ENCODE measurements around the gene MRPL24.
A peak's percentile ranks its signal among the peaks of the same experiment; 100 is the strongest.
"Not testable (repeated sequence)": the region's sequence is repeated elsewhere in the genome, so short reads cannot be mapped to it uniquely, and the experiment has no call there.

Gene MRPL24

GRCh38 chr1:156740741-156741480 is at the start of gene MRPL24:
Gene MRPL24, minus strand, starts transcription at chr1:156741088. Its CDS starts 2,384 bp downstream, at chr1:156738704.
- peak; percentile 99 for DNase-seq

GRCh38 chr1:156789621-156790318 is 48.9 kb upstream of the MRPL24 start:
- no peak for DNase-seq

- no peak for DNase-seq
Measured at GRCh38 chr1:156788136-156788535, 47.2 kb upstream of the MRPL24 start.

- DNase-seq = no peak
Measured at GRCh38 chr1:156786640-156787039, 45.8 kb upstream of the MRPL24 start.

GRCh38 chr1:156785458-156785857 is 44.6 kb upstream of the MRPL24 start:
- no peak for DNase-seq

GRCh38 chr1:156781585-156782186 is 40.8 kb upstream of the MRPL24 start:
- DNase-seq = no peak

GRCh38 chr1:156777573-156777972 is 36.7 kb upstream of the MRPL24 start:
- DNase-seq = no peak

- no peak for DNase-seq
Measured at GRCh38 chr1:156776942-156777341, 36.1 kb upstream of the MRPL24 start.

GRCh38 chr1:156775799-156776198 is 34.9 kb upstream of the MRPL24 start:
- no peak for DNase-seq

GRCh38 chr1:156773607-156774006 is 32.7 kb upstream of the MRPL24 start:
- DNase-seq = no peak

GRCh38 chr1:156772728-156773497 is 32.0 kb upstream of the MRPL24 start:
- DNase-seq = no peak

- DNase-seq = no peak
Measured at GRCh38 chr1:156772222-156772621, 31.3 kb upstream of the MRPL24 start.

- DNase-seq = no peak
Measured at GRCh38 chr1:156768610-156769295, 27.9 kb upstream of the MRPL24 start.

GRCh38 chr1:156767879-156768604 is 27.2 kb upstream of the MRPL24 start:
- peak; percentile 33 for DNase-seq

GRCh38 chr1:156767101-156767878 is 26.4 kb upstream of the MRPL24 start, which contains the start of gene PRCC:
Gene PRCC, plus strand, starts transcription at chr1:156767535. Its CDS starts 237 bp downstream, at chr1:156767772.
- DNase-seq = peak; percentile 100

- peak; percentile 33 for DNase-seq
Measured at GRCh38 chr1:156766298-156767100, 25.6 kb upstream of the MRPL24 start.

- no peak for DNase-seq
Measured at GRCh38 chr1:156765666-156766065, 24.8 kb upstream of the MRPL24 start.

GRCh38 chr1:156765136-156765535 is 24.2 kb upstream of the MRPL24 start:
- DNase-seq = not testable (repeated sequence)

- no peak for DNase-seq
Measured at GRCh38 chr1:156760796-156761104, 19.9 kb upstream of the MRPL24 start.
